GM18517 (cell line): ENCODE data around the gene CDH15.

Experiments used
- ATAC-seq: cut with Tn5 transposase; IDR thresholded peaks from one replicate; pipeline ENCODE4 v1.9.1; 2021; ENCODE audit warnings: mild to moderate bottlenecking, moderate library complexity; ENCODE audit not compliant: unreplicated experiment

The CDH15 gene

GRCh38 chr16:89140401-89140800 lies 31.1 kb upstream of the CDH15 start:
- ATAC-seq = no peak

- ATAC-seq = no peak
Measured at GRCh38 chr16:89140981-89141883, 30.3 kb upstream of the CDH15 start.

- no peak for ATAC-seq
Measured at GRCh38 chr16:89141884-89142267, 29.7 kb upstream of the CDH15 start.

GRCh38 chr16:89142474-89143195 lies 28.9 kb upstream of the CDH15 start:
- no peak for ATAC-seq

GRCh38 chr16:89143201-89143741 lies 28.3 kb upstream of the CDH15 start:
- no peak for ATAC-seq

GRCh38 chr16:89143911-89144675 lies 27.5 kb upstream of the CDH15 start:
- ATAC-seq = no peak

GRCh38 chr16:89144681-89145080 lies 26.9 kb upstream of the CDH15 start:
- no peak for ATAC-seq

GRCh38 chr16:89145406-89146161 lies 26.0 kb upstream of the CDH15 start:
- ATAC-seq = no peak

GRCh38 chr16:89146211-89147005 lies 25.1 kb upstream of the CDH15 start:
- ATAC-seq = no peak

- ATAC-seq = no peak
Measured at GRCh38 chr16:89147085-89147817, 24.3 kb upstream of the CDH15 start.

GRCh38 chr16:89149386-89149785 lies 22.2 kb upstream of the CDH15 start:
- no peak for ATAC-seq

- no peak for ATAC-seq
Measured at GRCh38 chr16:89150090-89150835, 21.3 kb upstream of the CDH15 start.

- ATAC-seq = no peak
Measured at GRCh38 chr16:89150981-89151380, 20.6 kb upstream of the CDH15 start.

GRCh38 chr16:89152831-89153700 lies 18.5 kb upstream of the CDH15 start:
- ATAC-seq = no peak

GRCh38 chr16:89153848-89154271 lies 17.7 kb upstream of the CDH15 start:
- ATAC-seq = no peak

- no peak for ATAC-seq
Measured at GRCh38 chr16:89154390-89155183, 17.0 kb upstream of the CDH15 start.
